Right renal cortex interstitium (tissue), 3 donors: Measurements from ENCODE around the gene GNA12. TPM values are rescaled to one million over a fixed set of nuclear protein-coding genes. Genes with fewer than 3 reads are reported as not detected.

Experiments used
- DNase-seq, 3 donors: peaks; one replicate each; pipeline ENCODE4 v3.0.0-alpha.2; 2013; ENCODE audit warnings: low read depth in 3 of 3, low spot score in 2 of 3
- polyA plus RNA-seq, 3 donors: library from polyadenylated mRNA; unstranded; fragments of 120-200 nt; gene quantifications; one replicate each; pipeline ENCODE4 v1.2.1, GENCODE V29; 2013; ENCODE audit not compliant: insufficient read length in 3 of 3

The GNA12 gene
- polyA plus RNA-seq, 3 donors = 41.0 to 42.3 (median 41.7) TPM

DNA sequence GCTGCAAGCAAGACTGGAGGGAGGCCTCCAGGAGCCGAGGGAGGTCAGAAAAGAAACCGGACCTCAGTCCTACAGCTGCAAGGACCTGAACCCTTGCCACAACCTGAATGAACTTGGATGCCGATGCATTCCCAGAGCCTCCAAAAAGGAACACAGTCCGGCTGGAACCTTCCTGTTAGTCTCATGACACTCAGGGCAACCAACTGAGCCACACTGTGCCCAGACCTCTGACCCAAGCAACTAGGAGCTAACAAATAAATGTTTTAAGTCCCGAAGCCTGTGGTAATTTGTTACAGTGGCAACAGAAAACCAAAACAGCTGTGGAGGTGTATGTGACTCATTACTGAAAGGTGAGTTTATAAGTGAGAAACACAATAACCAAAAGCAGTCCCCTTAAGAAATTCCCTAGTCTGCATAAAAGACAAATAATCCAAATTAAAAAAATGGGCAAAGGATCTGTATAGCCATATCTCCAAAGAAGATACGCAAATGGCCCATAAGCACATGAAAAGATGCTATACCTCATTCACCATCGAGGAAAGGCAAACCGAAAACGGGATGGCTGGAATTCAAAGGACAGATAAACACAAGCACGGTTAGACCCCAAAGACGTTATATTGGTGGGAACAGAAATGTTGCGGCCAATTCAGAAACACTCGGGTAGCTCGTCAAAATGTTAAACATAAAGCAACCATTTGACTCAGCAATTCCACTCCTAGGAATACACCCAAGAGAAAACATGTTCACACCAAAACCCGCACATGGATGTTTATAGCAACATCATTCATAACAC, 24.8 kb downstream of the GNA12 start:
- DNase-seq = no peak

GRCh38 chr7:2818653-2819052, 25.5 kb downstream of the GNA12 start:
- no peak for DNase-seq

- no peak for DNase-seq
These were observed 26.0 kb downstream of the GNA12 start for GRCh38 chr7:2818121-2818520.

GRCh38 chr7:2817456-2817855, 26.7 kb downstream of the GNA12 start:
- DNase-seq = no peak

DNA sequence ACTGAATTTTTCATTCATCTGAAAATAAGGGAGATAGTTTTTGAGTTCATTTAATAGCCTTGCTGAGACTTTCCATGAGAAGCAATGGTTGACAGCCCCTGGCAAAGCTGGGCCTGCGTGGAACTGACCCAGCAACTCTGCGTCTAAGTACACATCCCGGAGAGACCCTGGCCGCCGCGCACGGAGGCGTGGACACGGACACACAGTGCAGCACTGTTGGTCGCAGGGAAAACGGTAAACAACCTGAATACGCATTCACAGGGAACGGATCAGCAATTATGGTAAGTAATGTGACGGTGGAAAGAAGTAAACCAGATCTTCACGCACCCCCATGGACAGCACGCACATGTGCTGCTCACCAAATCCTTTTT, 28.2 kb downstream of the GNA12 start:
- no peak for DNase-seq

DNA sequence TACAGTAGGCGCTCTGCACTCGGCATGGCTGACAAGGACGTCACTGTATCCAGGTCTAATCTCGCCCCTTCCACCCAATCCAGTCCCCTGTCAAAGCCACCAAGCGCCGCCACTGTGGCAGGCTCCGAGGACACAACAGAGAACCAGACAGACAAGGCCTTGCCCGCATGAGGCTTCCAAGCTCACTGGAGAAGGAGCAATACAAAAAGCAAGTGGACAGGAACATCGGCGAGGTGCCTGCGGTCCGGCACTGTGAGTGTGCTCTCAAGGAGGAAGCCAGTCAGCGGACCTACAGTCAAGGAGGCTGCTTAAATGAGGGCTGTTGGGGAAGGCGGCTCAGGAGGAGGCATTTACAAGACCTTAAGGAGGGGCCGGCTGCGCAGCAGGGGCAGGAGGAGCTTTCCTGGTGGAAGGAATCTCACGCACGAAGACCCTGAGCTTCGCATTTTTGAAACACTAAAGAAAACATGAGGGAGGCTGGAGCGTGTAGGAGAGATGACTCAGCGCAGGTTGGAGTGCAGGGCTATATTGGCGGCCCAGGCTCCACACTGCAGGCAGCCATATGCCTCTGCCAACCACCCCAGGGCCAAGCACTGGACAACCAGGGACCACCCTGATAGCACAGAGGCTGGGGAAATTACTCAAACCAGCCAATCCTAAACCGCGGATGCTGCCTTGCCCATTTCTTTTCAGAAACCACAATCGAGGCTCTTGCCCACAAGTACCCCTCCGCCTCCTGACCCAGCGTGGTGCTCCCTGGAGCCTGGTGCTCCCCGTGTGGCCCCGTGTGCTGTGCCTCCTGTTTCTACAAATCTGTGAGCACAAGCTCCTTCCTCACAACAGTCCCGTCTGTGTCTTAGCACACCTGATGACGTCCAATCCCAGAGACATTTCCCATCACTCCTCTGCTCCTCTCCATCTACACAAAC, 28.9 kb downstream of the GNA12 start:
- DNase-seq = no peak

DNA sequence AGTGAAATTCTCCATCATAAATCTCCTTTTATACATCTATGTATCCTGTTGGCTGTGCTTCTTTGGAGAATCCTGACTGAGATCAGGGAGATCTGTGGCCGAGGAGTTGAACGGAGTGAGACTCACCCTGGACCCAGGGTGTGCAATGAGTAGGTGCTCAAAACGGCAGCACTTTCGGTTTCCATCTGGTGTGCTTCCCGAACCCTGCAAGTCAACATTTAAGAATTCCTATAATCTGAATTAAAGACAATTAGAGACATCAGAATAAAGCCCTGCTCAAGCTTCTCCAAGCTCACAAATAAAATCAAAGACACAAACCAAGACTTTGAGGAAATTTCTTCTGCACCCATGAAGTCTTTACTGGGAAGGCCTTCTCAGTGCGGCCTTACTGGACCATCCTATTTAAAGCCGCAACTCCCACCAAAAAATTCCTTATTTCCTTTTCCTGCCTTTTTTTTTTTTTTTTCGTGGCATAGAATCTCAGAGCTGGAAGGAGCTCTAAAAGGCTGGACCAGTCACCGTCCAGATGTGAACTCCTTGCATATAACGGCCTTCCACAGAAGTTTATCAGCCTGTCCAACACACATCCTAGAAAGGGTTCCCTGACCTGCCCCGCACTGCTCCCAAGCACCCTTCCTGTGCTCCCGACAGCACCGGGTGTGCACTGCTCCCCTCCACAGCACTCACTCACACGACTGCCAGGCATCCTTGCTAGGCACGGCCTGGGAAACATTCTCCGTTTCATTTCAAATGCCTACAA, 29.7 kb downstream of the GNA12 start:
- no peak for DNase-seq

DNA sequence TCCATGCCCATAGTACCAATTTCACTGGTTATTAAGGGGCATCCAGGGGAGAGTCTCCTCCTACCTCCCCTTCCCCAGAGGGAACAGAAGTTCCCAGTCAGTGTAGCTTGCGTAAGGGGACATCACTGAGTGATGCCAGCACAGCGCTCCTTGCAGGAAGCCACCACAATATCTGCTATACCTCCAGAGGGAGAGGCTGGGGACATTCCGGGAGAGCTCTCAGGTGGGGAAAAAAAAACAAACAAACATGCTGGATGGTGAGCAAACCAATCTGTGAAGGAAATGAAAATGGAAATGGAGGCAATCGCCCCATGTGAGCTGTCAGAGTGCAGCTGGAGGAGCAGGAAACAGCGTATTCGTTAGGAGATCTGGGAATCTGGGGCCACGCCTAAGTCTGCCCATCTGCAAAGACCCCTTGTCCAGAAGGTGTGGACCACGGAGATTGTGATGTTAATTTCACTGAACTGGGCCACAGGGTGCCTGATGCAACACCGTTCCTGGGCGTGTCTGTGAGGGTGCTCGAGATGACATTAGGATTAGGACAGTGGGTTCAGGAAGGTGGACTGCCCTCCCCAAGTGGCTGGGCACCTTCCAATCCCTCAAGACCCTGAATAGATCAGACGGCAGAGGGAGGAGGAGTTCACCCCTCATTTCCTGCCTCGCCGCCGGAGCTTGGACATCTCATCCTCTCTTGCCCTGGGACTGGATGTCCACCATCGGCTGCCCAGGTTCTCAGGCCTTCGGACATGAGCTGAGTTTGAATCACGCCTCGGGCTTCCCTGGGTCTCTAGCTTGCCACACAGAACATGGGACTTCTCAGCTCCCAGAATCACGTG, 30.5 kb downstream of the GNA12 start:
- DNase-seq = no peak

- no peak for DNase-seq
These were observed 31.3 kb downstream of the GNA12 start for GRCh38 chr7:2812831-2813230.

DNA sequence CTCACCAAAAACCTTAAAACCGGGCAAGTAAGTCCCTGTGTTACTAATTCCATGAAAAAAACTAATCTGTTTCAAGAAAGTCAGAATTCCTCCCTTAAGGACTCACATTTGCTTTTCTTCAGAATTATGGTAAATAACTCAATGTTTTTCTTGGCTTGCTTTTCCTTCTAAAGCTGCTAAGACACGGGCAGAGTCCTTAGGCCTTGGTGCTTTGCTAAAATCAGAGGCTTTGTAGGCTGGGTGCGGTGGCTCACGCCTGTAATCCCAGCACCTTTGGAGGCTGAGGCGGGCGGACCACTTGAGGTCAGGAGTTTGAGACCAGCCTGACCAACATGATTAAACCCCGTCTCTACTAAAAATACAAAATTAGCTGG, 32.0 kb downstream of the GNA12 start:
- no peak for DNase-seq

DNA sequence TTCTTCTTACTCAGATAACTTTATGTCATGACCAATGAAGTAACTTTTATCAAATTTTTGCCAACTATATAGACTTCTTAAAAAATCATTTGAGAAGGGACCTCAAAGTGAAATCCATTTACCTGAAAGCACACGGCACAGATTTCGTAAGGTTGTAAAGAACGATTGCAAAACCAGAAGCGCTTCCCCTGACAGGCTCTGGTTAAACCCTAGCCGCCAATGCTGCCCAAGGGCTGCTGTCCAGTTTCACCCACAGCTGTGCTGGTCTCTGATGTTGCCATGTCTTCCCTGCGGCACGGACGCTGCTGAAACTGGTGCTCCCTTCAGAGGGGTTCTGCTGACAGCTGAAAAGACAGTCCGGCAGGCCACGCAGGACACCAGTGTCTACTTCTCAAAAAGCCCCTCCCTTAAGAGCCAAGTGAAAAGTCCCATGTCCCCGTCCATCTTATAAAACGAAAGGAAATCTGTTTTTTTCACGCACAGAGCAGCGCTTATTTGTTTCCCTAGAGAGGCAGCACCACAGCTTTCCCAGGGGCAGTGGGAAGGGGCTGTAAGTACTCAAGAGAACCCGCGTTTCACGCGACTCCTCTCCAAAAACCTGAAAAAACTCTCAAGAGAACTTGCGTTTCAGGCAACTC, 32.5 kb downstream of the GNA12 start:
- DNase-seq = no peak

GRCh38 chr7:2810682-2811415, 33.3 kb downstream of the GNA12 start:
- DNase-seq = no peak

DNA sequence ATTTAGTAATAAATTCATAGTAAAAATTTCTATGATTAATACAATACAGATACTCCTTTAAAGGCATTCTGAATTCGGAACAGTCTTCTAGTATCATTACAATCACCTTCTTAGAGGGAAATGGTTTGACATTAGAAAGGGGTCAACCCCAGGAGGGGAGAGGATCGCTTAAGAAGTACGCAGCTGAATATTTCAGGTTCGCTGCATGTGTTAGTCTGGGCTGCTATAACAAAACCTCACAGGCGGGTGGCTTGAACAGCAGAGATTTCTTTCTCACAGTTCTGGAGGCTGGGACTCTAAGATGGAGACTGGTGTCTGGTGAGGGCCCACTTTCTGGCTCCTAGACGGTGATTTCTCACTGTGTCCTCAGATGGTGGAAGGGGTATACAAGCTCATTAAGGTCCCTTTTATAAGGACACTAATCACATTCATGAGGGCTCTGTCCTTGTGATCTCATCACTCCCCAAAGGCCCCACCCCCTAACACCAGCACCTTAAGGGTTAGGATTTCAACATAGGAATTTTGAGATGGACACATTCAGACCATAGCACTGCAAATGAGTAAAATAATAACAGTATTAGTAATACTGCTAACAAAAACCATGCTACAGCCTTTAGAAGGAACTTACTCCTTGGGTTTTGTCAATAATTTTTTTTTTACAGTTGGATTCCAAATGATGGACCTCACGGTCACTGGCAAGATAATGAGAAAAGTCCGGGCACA, 34.0 kb downstream of the GNA12 start:
- no peak for DNase-seq

GRCh38 chr7:2808891-2809665, 35.0 kb downstream of the GNA12 start:
- DNase-seq = no peak

DNA sequence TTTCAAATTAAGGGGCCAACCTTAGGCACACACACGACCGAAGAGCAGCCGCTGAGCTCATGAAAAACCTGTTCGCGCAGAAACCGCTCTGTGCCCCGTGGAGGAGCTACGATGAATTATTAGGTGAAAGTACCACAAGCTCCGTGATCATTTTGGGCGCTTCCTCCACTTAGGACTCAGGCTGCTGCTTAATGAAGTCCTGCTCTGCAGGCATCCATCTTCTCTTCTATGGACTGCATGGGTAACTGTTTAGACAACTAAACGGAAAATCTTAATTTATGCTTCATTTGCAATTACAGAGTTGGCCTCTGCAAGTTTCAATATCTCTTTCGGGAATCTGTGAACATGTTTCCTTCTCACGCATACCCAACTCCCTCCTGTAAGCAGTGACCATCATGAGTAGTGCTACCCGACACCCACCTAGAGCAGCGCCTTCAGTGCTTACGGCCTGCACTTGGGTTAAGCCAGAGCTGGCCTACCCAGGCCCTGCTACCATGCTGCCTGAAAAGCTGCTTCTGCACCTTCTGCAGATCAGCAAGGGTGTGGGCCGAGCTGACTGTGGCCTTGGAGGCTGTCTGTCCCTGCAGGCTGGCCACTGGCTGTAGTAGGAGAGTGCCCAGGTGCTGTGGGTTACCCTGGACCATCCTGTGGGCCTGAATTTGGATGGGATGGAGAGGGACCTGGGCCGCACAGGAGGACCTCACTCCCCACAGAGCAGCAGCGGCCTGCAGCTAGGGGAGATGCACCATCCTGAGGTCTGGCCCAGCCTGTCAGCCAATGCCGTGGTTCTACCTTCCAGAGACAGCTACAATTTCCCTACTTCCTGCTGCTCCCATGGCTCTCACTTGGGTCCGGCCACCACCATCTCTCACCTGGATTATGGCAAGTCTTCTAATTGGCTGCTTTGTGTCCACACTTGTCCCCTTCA, 36.0 kb downstream of the GNA12 start:
- DNase-seq = no peak

GRCh38 chr7:2807460-2807844, 36.7 kb downstream of the GNA12 start:
- DNase-seq = no peak

DNA sequence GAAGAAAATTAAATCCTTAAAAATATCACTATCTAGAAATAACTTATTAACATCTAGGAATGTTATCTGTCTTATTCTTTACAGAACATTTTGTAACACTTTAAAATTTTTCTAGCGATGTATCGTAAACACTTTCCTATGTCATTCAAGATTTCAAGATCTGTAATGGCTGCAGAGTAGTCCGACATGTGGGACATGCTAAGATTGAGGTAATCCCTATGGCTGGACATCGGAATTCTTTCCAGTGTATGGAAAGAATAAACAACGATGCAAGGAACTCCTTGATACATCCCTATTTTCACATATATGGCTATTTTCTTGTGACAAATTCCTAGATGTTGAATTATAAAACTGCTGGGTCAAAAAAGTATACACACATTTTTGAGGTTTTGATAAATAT, 37.5 kb downstream of the GNA12 start:
- no peak for DNase-seq
